HG03575 (cell line): ENCODE data around the gene METTL25B.
"Not testable (repeated sequence)": the region's sequence is repeated elsewhere in the genome, so short reads cannot be mapped to it uniquely, and the experiment has no call there.

Experiments used
- ATAC-seq: cut with Tn5 transposase; IDR thresholded peaks from one replicate; pipeline ENCODE4 v1.9.1; 2021; ENCODE audit not compliant: unreplicated experiment, insufficient number of reproducible peaks, low FRiP score; ENCODE audit errors: extremely low read depth

METTL25B gene

GRCh38 chr1:156760796-156761104 is 32.5 kb downstream of the METTL25B start:
- ATAC-seq: no peak

GRCh38 chr1:156765136-156765535 is 36.9 kb downstream of the METTL25B start:
- ATAC-seq: not testable (repeated sequence)

- ATAC-seq: no peak
Measured at GRCh38 chr1:156765666-156766065, 37.4 kb downstream of the METTL25B start.

- peak; percentile 8 for ATAC-seq
Measured at GRCh38 chr1:156766298-156767100, 38.2 kb downstream of the METTL25B start.

- peak; percentile 73 for ATAC-seq
Measured at GRCh38 chr1:156767101-156767878, 39.0 kb downstream of the METTL25B start, which contains the start of gene PRCC. TSS of gene PRCC (plus strand) at chr1:156767535. CDS start at chr1:156767772, 237 bp downstream.

DNA sequence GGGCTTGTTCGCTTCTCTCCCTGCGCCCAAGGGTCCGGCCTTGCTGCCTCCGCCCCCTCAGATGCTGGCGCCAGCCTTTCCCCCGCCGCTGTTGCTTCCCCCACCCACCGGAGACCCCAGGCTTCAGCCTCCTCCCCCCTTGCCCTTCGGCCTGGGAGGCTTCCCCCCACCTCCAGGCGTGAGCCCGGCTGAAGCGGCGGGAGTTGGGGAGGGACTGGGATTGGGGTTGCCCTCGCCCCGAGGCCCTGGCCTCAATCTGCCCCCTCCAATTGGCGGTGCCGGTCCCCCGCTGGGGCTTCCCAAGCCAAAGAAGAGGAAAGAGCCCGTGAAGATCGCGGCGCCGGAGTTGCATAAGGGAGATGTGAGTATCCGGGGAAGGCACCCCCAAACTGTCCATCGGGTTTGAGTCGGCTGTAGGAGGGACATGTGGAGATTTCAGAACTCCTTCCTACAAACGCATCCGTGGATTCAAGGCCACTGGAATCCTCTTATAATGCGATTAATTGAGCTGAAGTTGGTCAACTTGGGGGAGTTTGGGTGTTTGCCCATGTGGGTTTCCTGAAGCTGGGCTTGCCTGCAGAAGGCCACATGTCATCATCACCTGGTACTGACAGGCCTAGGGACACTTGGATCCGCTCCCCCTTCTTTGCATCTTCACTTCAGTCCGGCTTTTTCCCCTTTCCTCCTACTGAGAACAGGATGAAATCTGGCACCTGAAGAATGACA is 39.8 kb downstream of the METTL25B start:
- no peak for ATAC-seq

DNA sequence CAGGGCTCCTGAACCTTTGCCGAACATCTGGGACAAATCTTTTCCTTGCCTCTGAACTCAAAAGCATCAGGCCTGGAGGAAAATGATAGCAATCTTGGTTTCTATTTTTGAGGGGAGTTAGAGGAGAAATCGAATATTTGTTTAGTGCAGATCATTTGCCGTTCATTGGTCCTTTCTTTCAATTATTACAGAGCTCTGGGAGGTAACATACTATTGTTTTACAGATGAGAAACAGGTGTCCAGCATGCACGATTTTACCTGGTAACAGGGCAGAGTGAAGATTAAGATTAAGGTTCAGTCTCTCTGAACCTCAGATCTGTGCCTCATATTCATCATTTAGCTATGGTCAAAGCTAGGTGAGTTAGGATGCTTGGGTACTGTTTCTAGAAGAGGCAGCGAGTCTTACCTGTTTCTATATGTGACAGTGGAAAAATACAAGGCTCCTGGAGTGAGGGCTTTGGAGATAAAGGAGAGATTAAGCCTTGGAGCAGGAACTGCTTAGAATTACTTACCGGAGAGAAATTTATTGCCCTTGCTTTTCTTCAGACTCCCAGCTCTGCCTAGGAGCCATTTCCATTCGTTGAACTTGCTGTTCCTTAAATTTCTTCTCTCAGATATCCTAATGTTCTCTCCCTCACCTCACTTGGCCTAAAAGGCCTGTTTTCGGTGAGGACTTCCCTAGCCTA is 40.5 kb downstream of the METTL25B start:
- ATAC-seq: no peak

- no peak for ATAC-seq
Measured at GRCh38 chr1:156772222-156772621, 44.0 kb downstream of the METTL25B start.

DNA sequence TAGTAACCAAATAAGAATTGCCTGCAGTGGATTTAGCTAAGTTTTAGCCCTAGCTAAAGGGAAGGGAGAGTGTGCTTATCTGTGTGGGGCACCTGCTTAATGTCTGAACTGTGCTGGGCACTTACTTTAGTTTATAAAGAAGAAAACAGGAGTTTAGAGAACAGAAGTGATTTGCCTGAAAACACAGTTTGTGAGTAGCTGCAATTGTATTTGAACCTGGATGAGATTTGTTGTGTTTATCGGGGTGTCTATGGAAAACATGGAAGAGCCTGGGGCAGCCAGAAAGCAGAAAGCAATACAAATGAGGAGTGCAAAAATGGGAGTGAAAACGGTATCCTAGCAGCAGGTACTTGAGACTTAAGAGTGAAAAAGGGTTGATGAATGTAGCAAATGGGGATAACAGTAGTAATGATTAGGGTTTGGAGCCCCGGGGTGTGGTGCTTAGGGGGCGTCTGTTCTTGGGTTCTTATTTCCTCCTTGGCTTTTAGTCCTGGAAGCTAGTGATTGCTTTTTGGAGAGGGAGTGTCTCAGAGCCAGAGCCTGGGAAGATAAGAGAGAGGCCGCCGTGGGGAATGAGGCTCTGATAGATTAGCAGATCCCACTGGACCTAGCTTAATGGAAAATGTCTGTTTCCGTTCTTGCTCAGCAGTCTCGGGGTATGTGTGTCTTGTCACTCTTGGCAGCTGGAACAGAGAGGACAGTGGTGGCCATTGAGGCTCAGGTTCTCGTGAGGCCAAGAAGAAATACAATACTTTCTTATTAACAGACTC is 44.6 kb downstream of the METTL25B start:
- ATAC-seq: no peak

- ATAC-seq: no peak
Measured at GRCh38 chr1:156773607-156774006, 45.3 kb downstream of the METTL25B start.

- ATAC-seq: no peak
Measured at GRCh38 chr1:156775799-156776198, 47.5 kb downstream of the METTL25B start.

DNA sequence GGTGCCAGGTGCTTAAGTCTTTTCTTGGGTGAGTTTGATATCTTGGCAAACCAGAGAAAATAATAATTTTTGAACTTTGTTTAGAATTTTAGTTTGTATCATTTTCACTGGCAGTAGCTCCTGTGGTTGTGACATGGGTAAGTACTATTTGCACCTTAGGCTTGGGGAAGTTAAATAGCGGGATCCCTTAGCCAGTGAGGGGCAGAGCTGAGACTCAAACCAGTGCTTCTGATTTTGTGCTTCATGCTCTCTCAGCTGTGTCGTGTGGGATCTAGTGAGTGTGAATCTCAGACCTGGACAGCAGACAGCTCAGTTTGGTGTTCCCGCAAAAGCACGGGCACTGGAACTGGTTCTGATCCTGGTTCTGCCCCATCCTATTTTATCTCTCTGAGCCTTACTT is 48.7 kb downstream of the METTL25B start:
- no peak for ATAC-seq

GRCh38 chr1:156777573-156777972 is 49.3 kb downstream of the METTL25B start:
- no peak for ATAC-seq

- ATAC-seq: no peak
Measured at GRCh38 chr1:156781585-156782186, 53.4 kb downstream of the METTL25B start.

DNA sequence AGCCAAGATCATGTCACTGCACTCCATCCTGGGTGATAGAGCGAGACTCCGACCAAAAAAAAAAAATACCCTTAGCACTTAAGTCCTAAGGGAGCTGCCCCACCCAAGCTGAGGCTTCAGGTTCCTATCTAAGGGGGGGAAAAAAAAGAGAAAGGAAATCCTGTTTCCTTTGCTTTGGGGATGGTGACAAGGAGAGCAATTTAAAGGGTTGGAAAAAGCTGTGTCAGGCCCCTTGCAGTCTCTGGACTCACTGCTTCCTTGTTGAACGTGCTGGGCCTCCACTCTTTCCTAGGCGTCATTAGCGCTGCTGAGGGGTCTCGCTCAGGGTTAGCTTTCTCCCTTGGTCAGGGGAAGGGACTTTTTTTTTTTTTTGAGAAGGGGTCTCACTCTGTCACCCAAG is 57.2 kb downstream of the METTL25B start:
- ATAC-seq: no peak
